GM18507 (cell line): Measurements from ENCODE around the gene CCR1.

ENCODE experiments used
- DNase-seq: peaks from one replicate; pipeline ENCODE4 v3.0.0; 2011; ENCODE audit warnings: low read depth; ENCODE audit not compliant: insufficient read length; ENCODE audit errors: extremely low spot score
- FAIRE-seq: peaks from 2 replicates; lab custom pipeline; 2011; peaks lifted over from hg19 to GRCh38; lab: Jason Lieb, UNC

CCR1 gene

GRCh38 chr3:46208167-46208704 lies at the start of gene CCR1:
CCR1 (minus strand) TSS chr3:46208313; CDS start chr3:46204313, 4,000 bp downstream.
- peak; percentile 55 for DNase-seq
- FAIRE-seq = peak; percentile 98

- DNase-seq (no peak), FAIRE-seq (no peak)
Measured at GRCh38 chr3:46252980-46253379, 44.9 kb upstream of the CCR1 start.

GRCh38 chr3:46245146-46245545 lies 37.0 kb upstream of the CCR1 start:
- FAIRE-seq = no peak
- DNase-seq = no peak

- FAIRE-seq (no peak), DNase-seq (no peak)
Measured at GRCh38 chr3:46243560-46243959, 35.4 kb upstream of the CCR1 start.

GRCh38 chr3:46242120-46242519 lies 34.0 kb upstream of the CCR1 start, which contains the start of gene CCR3:
CCR3 (plus strand) TSS chr3:46242460; CDS start chr3:46265159, 22,699 bp downstream.
- peak; percentile 21 for FAIRE-seq
- no peak for DNase-seq

- FAIRE-seq = no peak
Measured at GRCh38 chr3:46239952-46240351, 31.8 kb upstream of the CCR1 start.

GRCh38 chr3:46239301-46239938 lies 31.3 kb upstream of the CCR1 start:
- no peak for FAIRE-seq
- DNase-seq = no peak

More at GRCh38 chr3:46239952-46240351, 31.8 kb upstream of the CCR1 start:
- DNase-seq = no peak

GRCh38 chr3:46238386-46238785 lies 30.3 kb upstream of the CCR1 start:
- DNase-seq (no peak), FAIRE-seq (no peak)

- no peak for DNase-seq
- peak; percentile 36 for FAIRE-seq
Measured at GRCh38 chr3:46236294-46237054, 28.4 kb upstream of the CCR1 start.

- FAIRE-seq (no peak), DNase-seq (no peak)
Measured at GRCh38 chr3:46235425-46235824, 27.3 kb upstream of the CCR1 start.

- FAIRE-seq (no peak), DNase-seq (no peak)
Measured at GRCh38 chr3:46233194-46233593, 25.1 kb upstream of the CCR1 start.

- DNase-seq = no peak
Measured at GRCh38 chr3:46231323-46231722, 23.2 kb upstream of the CCR1 start.

GRCh38 chr3:46228260-46229242 lies 20.4 kb upstream of the CCR1 start:
- FAIRE-seq (no peak), DNase-seq (no peak)

More at GRCh38 chr3:46231323-46231722, 23.2 kb upstream of the CCR1 start:
- no peak for FAIRE-seq

- no peak for DNase-seq
- no peak for FAIRE-seq
Measured at GRCh38 chr3:46222435-46223161, 14.5 kb upstream of the CCR1 start.

- FAIRE-seq (no peak), DNase-seq (no peak)
Measured at GRCh38 chr3:46221938-46222337, 13.8 kb upstream of the CCR1 start.

GRCh38 chr3:46221391-46221790 lies 13.3 kb upstream of the CCR1 start:
- FAIRE-seq = no peak
- no peak for DNase-seq

GRCh38 chr3:46218196-46218709 lies 10.1 kb upstream of the CCR1 start:
- FAIRE-seq (no peak), DNase-seq (no peak)

GRCh38 chr3:46215810-46216414 lies 7.8 kb upstream of the CCR1 start:
- FAIRE-seq (no peak), DNase-seq (no peak)
